NCI-H1694 treated with DMSO at 0.1 percent for 48 hours (cell line): ENCODE measurements around the gene PCP2.

ENCODE experiments used
- DNase-seq: peaks from one replicate; lab custom pipeline; 2025; lab: John Stamatoyannopoulos, UW

The PCP2 gene

GRCh38 chr19:7633698-7634097, at the start of gene PCP2:
PCP2 (minus strand) TSS chr19:7633719; CDS start chr19:7633457, 262 bp downstream.
- no peak for DNase-seq

GRCh38 chr19:7682175-7682855, 48.8 kb upstream of the PCP2 start:
- no peak for DNase-seq

GRCh38 chr19:7681340-7682174, 48.0 kb upstream of the PCP2 start:
- DNase-seq: peak; percentile 9

- DNase-seq: peak; percentile 41
These were observed 47.3 kb upstream of the PCP2 start, which contains the start of gene TRAPPC5 for GRCh38 chr19:7680606-7681339. TRAPPC5 (plus strand) TSS chr19:7680833; CDS start chr19:7682254, 1,421 bp downstream.

- no peak for DNase-seq
These were observed 46.5 kb upstream of the PCP2 start for GRCh38 chr19:7679771-7680605.

GRCh38 chr19:7678971-7679751, 45.6 kb upstream of the PCP2 start:
- peak; percentile 9 for DNase-seq

- DNase-seq: no peak
These were observed 44.3 kb upstream of the PCP2 start for GRCh38 chr19:7677669-7678311.

- no peak for DNase-seq
These were observed 43.3 kb upstream of the PCP2 start, which contains the start of gene MCEMP1 for GRCh38 chr19:7676854-7677253. MCEMP1 (plus strand) TSS chr19:7677090; CDS start chr19:7677121, 31 bp downstream.

GRCh38 chr19:7676376-7676775, 42.9 kb upstream of the PCP2 start:
- no peak for DNase-seq

GRCh38 chr19:7674010-7675005, 40.8 kb upstream of the PCP2 start:
- peak; percentile 22 for DNase-seq

- no peak for DNase-seq
These were observed 39.0 kb upstream of the PCP2 start for GRCh38 chr19:7672522-7672921.

GRCh38 chr19:7670790-7671189, 37.3 kb upstream of the PCP2 start:
- no peak for DNase-seq

GRCh38 chr19:7670150-7670783, 36.7 kb upstream of the PCP2 start:
- DNase-seq: no peak

- DNase-seq: no peak
These were observed 36.1 kb upstream of the PCP2 start for GRCh38 chr19:7669641-7670040.

GRCh38 chr19:7668842-7669241, 35.3 kb upstream of the PCP2 start, which contains the start of gene RETN:
RETN (plus strand) TSS chr19:7669049; CDS start chr19:7669327, 278 bp downstream.
- DNase-seq: no peak

GRCh38 chr19:7665076-7665475, 31.6 kb upstream of the PCP2 start:
- peak; percentile 57 for DNase-seq

- no peak for DNase-seq
These were observed 30.2 kb upstream of the PCP2 start for GRCh38 chr19:7663706-7664105.

GRCh38 chr19:7662657-7663056, 29.1 kb upstream of the PCP2 start:
- DNase-seq: no peak
